Right atrium auricular region (tissue), 2 donors: ENCODE data around the gene ACBD7. TPM values are rescaled to one million over a fixed set of nuclear protein-coding genes. Genes with fewer than 3 reads are reported as not detected.

Source experiments
- DNase-seq: peaks from one replicate; pipeline ENCODE4 v3.0.0-alpha.2; 2019; ENCODE audit warnings: low spot score
- H3K27ac ChIP-seq, 2 donors: fragments of 200-600 bp; sonication (generic); 1 replicate in 1 of 2; 2 replicates in 1 of 2; pipeline ENCODE4 v1.5.1; 2016 to 2019
- H3K27me3 ChIP-seq, 2 donors: fragments of 200-600 bp; sonication (generic); one replicate each; pipeline versions ENCODE4 v1.5.1 to v1.6.0; 2017 to 2019
- H3K36me3 ChIP-seq: fragments of 200-600 bp; sonication (generic); one replicate; pipeline ENCODE4 v1.5.1; 2016
- H3K4me1 ChIP-seq, 2 donors: fragments of 200-600 bp; sonication (generic); one replicate each; pipeline versions ENCODE4 v1.5.1 to v1.6.0; 2017 to 2019
- H3K4me3 ChIP-seq, 2 donors: fragments of 200-600 bp; sonication (generic); 1 replicate in 1 of 2; 2 replicates in 1 of 2; pipeline ENCODE4 v1.5.1; 2017 to 2019; ENCODE audit warnings: mild to moderate bottlenecking in 1 of 2, moderate library complexity in 1 of 2
- H3K9me3 ChIP-seq, 2 donors: fragments of 200-600 bp; sonication (generic); one replicate each; pipeline ENCODE4 v1.5.1; 2019
- total RNA-seq, 2 donors: library from RNA; depleted of rRNA; stranded (reverse); fragments of >200 nt; gene quantifications; one replicate each; pipeline ENCODE4 v1.1.0, GENCODE V29; 2016
- TF ChIP-seq, protein P1 (sequence below), 2 donors: fragments of 200-600 bp; sonication (generic); IDR thresholded peaks; one replicate each; pipeline ENCODE4 v1.5.1; 2019; ENCODE audit warnings: antibody characterized with exemption in 2 of 2

ACBD7 gene
- total RNA-seq, 2 donors from 2014 or later: not detected

GRCh38 chr10:15037691-15038090 lies 50.9 kb downstream of the ACBD7 start:
- peak; percentile 18 for DNase-seq
- TF ChIP-seq, protein P1, sequence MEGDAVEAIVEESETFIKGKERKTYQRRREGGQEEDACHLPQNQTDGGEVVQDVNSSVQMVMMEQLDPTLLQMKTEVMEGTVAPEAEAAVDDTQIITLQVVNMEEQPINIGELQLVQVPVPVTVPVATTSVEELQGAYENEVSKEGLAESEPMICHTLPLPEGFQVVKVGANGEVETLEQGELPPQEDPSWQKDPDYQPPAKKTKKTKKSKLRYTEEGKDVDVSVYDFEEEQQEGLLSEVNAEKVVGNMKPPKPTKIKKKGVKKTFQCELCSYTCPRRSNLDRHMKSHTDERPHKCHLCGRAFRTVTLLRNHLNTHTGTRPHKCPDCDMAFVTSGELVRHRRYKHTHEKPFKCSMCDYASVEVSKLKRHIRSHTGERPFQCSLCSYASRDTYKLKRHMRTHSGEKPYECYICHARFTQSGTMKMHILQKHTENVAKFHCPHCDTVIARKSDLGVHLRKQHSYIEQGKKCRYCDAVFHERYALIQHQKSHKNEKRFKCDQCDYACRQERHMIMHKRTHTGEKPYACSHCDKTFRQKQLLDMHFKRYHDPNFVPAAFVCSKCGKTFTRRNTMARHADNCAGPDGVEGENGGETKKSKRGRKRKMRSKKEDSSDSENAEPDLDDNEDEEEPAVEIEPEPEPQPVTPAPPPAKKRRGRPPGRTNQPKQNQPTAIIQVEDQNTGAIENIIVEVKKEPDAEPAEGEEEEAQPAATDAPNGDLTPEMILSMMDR (IDR thresholded peaks at IDR 0.05): no peak
- no peak overlapping the region for H3K27ac ChIP-seq
- H3K36me3 ChIP-seq: no peaks in the 10 kb centered on the region
- no peak overlapping the region for H3K4me3 ChIP-seq
- no peaks in the 10 kb centered on the region for H3K4me1 ChIP-seq
- no peaks in the 10 kb centered on the region for H3K9me3 ChIP-seq
- H3K27me3 ChIP-seq: no peaks in the 10 kb centered on the region

- no peaks in the 10 kb centered on the region for H3K9me3 ChIP-seq
- H3K4me3 ChIP-seq: no peak overlapping the region
- H3K27ac ChIP-seq: no peak overlapping the region
- H3K27me3 ChIP-seq: no peaks in the 10 kb centered on the region
- TF ChIP-seq, protein P1 (IDR thresholded peaks at IDR 0.05): no peak
- H3K36me3 ChIP-seq: no peaks in the 10 kb centered on the region
- DNase-seq: peak; percentile 61
- no peaks in the 10 kb centered on the region for H3K4me1 ChIP-seq
These were observed 52.9 kb downstream of the ACBD7 start for GRCh38 chr10:15035385-15036301.

DNA sequence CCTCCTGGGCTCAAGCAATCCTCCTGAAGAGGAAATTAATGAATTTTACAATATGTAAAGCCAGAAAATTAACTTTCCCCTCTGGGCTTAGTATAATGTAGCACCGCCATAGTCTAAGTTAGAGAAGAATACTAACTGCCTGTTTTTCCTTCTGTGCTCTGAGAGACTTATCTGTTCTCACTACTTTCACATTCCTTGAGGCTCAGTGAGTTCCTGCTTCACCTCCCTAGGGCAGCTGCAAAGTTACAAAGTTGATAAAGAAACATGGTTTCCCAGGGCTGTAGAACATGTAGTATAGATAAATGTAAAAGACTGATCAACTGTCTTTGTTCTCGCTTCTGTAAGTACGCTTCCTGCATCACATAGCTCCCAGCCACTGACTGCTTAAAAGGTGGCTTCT lies 60.8 kb downstream of the ACBD7 start:
- no peak for DNase-seq
- TF ChIP-seq, protein P1 (IDR thresholded peaks at IDR 0.05): no peak
- no peak overlapping the region for H3K27ac ChIP-seq

More for the DNA sequence above, 60.8 kb downstream of the ACBD7 start:
- H3K4me3 ChIP-seq: no peak overlapping the region
- no peaks in the 10 kb centered on the region for H3K4me1 ChIP-seq
- no peaks in the 10 kb centered on the region for H3K27me3 ChIP-seq
- H3K36me3 ChIP-seq: no peaks in the 10 kb centered on the region
- H3K9me3 ChIP-seq: no peaks in the 10 kb centered on the region

Other genes starting within 250 kb of the ACBD7 start
- 1 to 10 TPM; 1.9 to 3.0 TPM for gene SUV39H2, start 209.9 kb downstream of the ACBD7 start, total RNA-seq
- 1 to 10 TPM; 2.9 to 4.1 TPM for gene DCLRE1C, start 134.7 kb downstream of the ACBD7 start, total RNA-seq
- gene MEIG1, start 129.4 kb downstream of the ACBD7 start, total RNA-seq: not detected
- gene OLAH, start 44.8 kb downstream of the ACBD7 start, total RNA-seq: under 1 TPM in 1 of 2 donors, not detected in 1; 0.24 TPM
- 10 to 100 TPM; 11.5 to 12.3 TPM for gene RPP38, start 8.6 kb upstream of the ACBD7 start, total RNA-seq
- gene NMT2, start 79.9 kb upstream of the ACBD7 start, total RNA-seq: 10 to 100 TPM in 1 of 2 donors, 1 to 10 TPM in 1; 9.7 to 10.5 TPM